Calu3 (cell line): ENCODE measurements around the gene ZDHHC1. TPM values are rescaled to one million over a fixed set of nuclear protein-coding genes. Genes with fewer than 3 reads are reported as not detected.

Experiments used
- BruUV-seq: library from RNA; stranded (reverse); fragments of 400-500 nt; replicated peaks from 2 replicates; lab custom pipeline; 2021; lab: Mats Ljungman, UMichigan
- CTCF ChIA-PET: fragments of 300-600 bp; sonication (Branson Sonifier 250); formaldehyde crosslinking; loops from one replicate; lab custom pipeline; 2022; ENCODE audit warnings: antibody characterized with exemption; lab: Charles Lee
- DNase-seq: peaks from one replicate; pipeline ENCODE4 v3.0.0; 2022
- H3K27ac Mint-ChIP-seq: one replicate; pipeline ENCODE4 v1.8.0; 2022; ENCODE audit warnings: mixed read lengths; ENCODE audit not compliant: unreplicated experiment
- H3K27me3 Mint-ChIP-seq: one replicate; pipeline ENCODE4 v1.8.0; 2022; ENCODE audit warnings: mixed read lengths; ENCODE audit not compliant: unreplicated experiment
- H3K36me3 Mint-ChIP-seq: one replicate; pipeline ENCODE4 v1.8.0; 2022; ENCODE audit warnings: mild to moderate bottlenecking, moderate library complexity, mixed read lengths; ENCODE audit not compliant: insufficient read depth, unreplicated experiment
- H3K4me1 Mint-ChIP-seq: one replicate; pipeline ENCODE4 v1.8.0; 2022; ENCODE audit warnings: mild to moderate bottlenecking, low read depth, mixed read lengths; ENCODE audit not compliant: unreplicated experiment
- H3K4me3 Mint-ChIP-seq: one replicate; pipeline ENCODE4 v1.8.0; 2022; ENCODE audit warnings: mild to moderate bottlenecking, low read depth, moderate library complexity, mixed read lengths; ENCODE audit not compliant: unreplicated experiment
- H3K9me3 Mint-ChIP-seq: one replicate; pipeline ENCODE4 v1.8.0; 2022; ENCODE audit warnings: low read depth, mixed read lengths; ENCODE audit not compliant: unreplicated experiment
- CTCF ChIP-seq: fragments of 200-600 bp; IDR thresholded peaks from one replicate; pipeline ENCODE4 v1.8.0; 2022; ENCODE audit warnings: antibody characterized with exemption; ENCODE audit not compliant: unreplicated experiment
- intact Hi-C: fragments of 100-400 bp; cut with micrococcal nuclease; formaldehyde crosslinking; loops from one replicate; pipeline ENCODE4 v1.10.0; 2022; ENCODE audit not compliant: unreplicated experiment
- total RNA-seq: library from RNA; stranded (reverse); gene quantifications from 2 replicates; pipeline ENCODE4 v1.2.3, GENCODE V29; 2022

Gene ZDHHC1
- total RNA-seq, 1 experiment from 2014 or later, result 22.6 TPM

GRCh38 chr16:67438098-67438791 lies 22.0 kb upstream of the ZDHHC1 start:
- intact Hi-C loops, result no loop called here
- CTCF ChIA-PET, result no interaction called here
- peaks cover 12% of the 10 kb centered on the region for H3K4me1 Mint-ChIP-seq
- H3K9me3 Mint-ChIP-seq, result no peaks in the 10 kb centered on the region
- BruUV-seq, result TSS peak; percentile 89
- TF ChIP-seq CTCF, result no peak
- H3K27me3 Mint-ChIP-seq, result no peaks in the 10 kb centered on the region
- no peak overlapping the region for H3K27ac Mint-ChIP-seq
- no peak overlapping the region for H3K4me3 Mint-ChIP-seq
- DNase-seq, result no peak
- H3K36me3 Mint-ChIP-seq, result peaks cover 16% of the 10 kb centered on the region

GRCh38 chr16:67437513-67437912 lies 21.2 kb upstream of the ZDHHC1 start:
- TF ChIP-seq CTCF, result no peak
- H3K27ac Mint-ChIP-seq, result no peak overlapping the region
- no peaks in the 10 kb centered on the region for H3K27me3 Mint-ChIP-seq
- no TSS peak for BruUV-seq
- CTCF ChIA-PET, result no interaction called here
- no peak overlapping the region for H3K4me3 Mint-ChIP-seq
- H3K36me3 Mint-ChIP-seq, result peaks cover 16% of the 10 kb centered on the region
- intact Hi-C loops, result no loop called here
- H3K9me3 Mint-ChIP-seq, result no peaks in the 10 kb centered on the region
- H3K4me1 Mint-ChIP-seq, result peaks cover 12% of the 10 kb centered on the region
- DNase-seq, result no peak

- TF ChIP-seq CTCF, result no peak
- Mint-ChIP-seq H3K27me3 (no peaks in the 10 kb centered on the region), H3K4me3 (no peak overlapping the region), H3K4me1 (peaks cover 5% of the 10 kb centered on the region), H3K27ac (no peak overlapping the region), H3K36me3 (peaks cover 16% of the 10 kb centered on the region), H3K9me3 (no peaks in the 10 kb centered on the region)
- CTCF ChIA-PET, result interaction anchor here (0.5 to 1.2 kb wide), 3 partner anchors 9 to 426 kb away, joined by 3 to 5 read pairs (median 3); no protein-coding TSS in a partner anchor
- no peak for DNase-seq
- intact Hi-C loops, result no loop called here
- BruUV-seq, result no TSS peak
These were observed 20.4 kb upstream of the ZDHHC1 start for GRCh38 chr16:67436640-67437193.

GRCh38 chr16:67435758-67436164 lies 19.5 kb upstream of the ZDHHC1 start:
- DNase-seq, result no peak
- CTCF ChIA-PET, result interaction anchor here (0.7 to 1.2 kb wide), 2 partner anchors 8 to 260 kb away, joined by 3 to 4 read pairs; no protein-coding TSS in a partner anchor
- no peaks in the 10 kb centered on the region for H3K9me3 Mint-ChIP-seq
- no peaks in the 10 kb centered on the region for H3K27me3 Mint-ChIP-seq
- no peak overlapping the region for H3K27ac Mint-ChIP-seq
- no peak for TF ChIP-seq CTCF
- intact Hi-C loops, result no loop called here
- no peaks in the 10 kb centered on the region for H3K4me1 Mint-ChIP-seq
- H3K4me3 Mint-ChIP-seq, result no peak overlapping the region
- no TSS peak for BruUV-seq
- H3K36me3 Mint-ChIP-seq, result peaks cover 20% of the 10 kb centered on the region
